NCI-H2171 treated with DMSO at 0.1 percent for 48 hours (cell line): ENCODE results near the gene LPCAT2.

Experiments used
- DNase-seq: peaks from one replicate; lab custom pipeline; 2025; lab: John Stamatoyannopoulos, UW

The LPCAT2 gene

DNA sequence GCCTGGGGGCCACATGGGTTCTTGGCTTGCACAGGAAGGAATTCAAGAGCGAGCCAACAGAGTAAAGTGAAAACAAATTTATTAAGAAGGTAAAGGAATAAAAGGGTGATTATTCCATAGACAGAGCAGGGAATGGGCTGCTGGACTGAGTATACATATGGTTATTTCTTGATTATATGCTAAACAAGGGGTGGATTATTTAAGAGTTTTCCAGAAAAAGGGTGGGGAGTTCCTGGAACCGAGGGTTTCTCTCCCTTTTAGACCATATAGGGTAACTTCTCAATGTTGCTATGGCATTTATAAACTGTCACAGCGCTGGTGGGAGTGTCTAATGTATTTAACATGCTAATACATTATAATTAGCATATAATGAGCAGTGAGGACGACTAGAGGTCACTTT is 27.8 kb upstream of the LPCAT2 start:
- DNase-seq = no peak

GRCh38 chr16:55482056-55482455 is 26.8 kb upstream of the LPCAT2 start:
- no peak for DNase-seq

GRCh38 chr16:55487048-55487803 is 21.6 kb upstream of the LPCAT2 start:
- DNase-seq = no peak

GRCh38 chr16:55488306-55488705 is 20.6 kb upstream of the LPCAT2 start:
- DNase-seq = no peak

DNA sequence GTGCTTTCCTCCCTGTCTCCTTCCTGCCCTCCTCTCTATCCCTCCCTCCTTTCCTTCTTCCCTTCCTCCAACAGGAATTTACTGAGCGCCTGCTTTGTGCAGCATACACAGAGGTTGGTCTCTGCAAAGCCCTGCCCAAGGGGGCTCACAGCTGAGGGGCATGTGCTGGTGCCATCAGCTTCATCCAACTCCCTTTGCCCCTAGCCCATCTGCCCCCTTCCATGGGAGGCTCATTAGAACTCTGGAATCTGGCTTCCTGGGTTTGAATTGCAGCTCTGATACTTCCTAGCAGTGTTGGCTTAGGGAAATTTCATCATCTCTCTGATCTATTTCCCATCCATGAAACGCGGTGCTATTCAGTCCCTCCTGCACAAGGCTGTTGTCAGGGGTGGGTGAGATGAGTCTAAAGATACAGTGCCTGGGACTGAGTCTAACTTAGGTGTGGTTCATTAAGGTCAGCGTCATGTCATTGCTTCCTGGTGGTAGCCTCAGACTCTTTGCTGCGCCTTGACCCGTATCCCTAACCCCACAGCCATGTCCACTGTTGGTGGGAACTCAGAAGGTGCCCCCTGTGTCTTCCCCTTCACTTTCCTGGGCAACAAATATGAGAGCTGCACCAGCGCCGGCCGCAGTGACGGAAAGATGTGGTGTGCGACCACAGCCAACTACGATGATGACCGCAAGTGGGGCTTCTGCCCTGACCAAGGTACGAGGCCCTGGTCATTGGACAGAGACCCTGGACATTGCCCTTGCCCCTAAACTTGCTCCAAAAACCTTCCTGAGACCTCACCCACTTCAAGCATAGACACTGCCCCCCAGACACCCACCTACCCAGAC is 19.5 kb upstream of the LPCAT2 start:
- no peak for DNase-seq

- no peak for DNase-seq
These were observed 19.0 kb upstream of the LPCAT2 start for GRCh38 chr16:55489956-55490265.

GRCh38 chr16:55490301-55490700 is 18.6 kb upstream of the LPCAT2 start:
- DNase-seq = no peak

DNA sequence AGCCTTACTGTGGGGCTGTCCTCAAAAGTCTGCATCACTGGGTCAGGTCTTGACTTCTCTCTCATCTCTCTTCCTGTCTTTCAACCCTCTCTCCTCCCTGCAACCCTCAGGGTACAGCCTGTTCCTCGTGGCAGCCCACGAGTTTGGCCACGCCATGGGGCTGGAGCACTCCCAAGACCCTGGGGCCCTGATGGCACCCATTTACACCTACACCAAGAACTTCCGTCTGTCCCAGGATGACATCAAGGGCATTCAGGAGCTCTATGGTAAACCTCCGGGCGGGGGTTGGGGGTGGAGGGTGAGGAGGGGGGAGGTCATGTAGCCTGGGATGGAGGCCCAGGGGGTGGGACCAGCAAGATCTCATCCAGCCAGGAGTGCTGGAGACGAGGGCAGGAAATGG is 17.2 kb upstream of the LPCAT2 start:
- DNase-seq = no peak

GRCh38 chr16:55492756-55493380 is 16.0 kb upstream of the LPCAT2 start:
- DNase-seq = no peak

GRCh38 chr16:55494994-55495421 is 13.9 kb upstream of the LPCAT2 start:
- no peak for DNase-seq

- no peak for DNase-seq
These were observed 13.1 kb upstream of the LPCAT2 start for GRCh38 chr16:55495616-55496289.

- no peak for DNase-seq
These were observed 12.2 kb upstream of the LPCAT2 start for GRCh38 chr16:55496509-55497145.

GRCh38 chr16:55497558-55497957 is 11.3 kb upstream of the LPCAT2 start:
- no peak for DNase-seq

DNA sequence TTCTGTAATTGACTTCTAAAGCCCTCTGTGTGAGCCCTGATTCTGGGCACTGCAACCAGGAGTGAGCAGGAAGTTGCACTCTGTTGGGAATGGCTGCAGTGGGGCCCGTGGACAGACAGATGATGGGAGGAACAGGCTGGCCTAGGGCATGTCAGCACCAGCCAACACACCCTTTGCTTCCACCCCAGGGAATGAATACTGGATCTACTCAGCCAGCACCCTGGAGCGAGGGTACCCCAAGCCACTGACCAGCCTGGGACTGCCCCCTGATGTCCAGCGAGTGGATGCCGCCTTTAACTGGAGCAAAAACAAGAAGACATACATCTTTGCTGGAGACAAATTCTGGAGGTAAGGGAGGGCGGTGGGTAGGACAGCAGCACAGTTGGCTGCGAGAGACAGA is 10.8 kb upstream of the LPCAT2 start:
- no peak for DNase-seq

DNA sequence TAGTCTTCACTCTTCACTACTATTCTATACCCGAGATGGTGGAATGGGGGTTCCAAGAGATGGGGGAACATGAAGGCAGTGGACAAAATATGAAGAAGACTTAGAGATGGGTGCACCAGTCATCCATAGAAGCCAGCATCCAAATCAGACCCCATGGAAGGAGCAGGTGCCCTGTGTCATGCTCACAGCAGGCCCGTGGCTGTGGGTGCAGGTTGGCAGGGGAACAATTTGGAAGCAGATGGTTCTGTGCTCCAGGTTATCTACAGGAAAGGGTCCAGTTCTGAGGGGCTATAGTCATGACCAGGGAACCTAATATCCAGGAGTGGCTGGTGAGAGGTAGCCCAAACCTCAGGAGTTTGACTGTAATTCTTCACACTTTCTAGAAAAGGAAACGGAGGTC is 9.6 kb upstream of the LPCAT2 start:
- no peak for DNase-seq

GRCh38 chr16:55499951-55500529 is 8.8 kb upstream of the LPCAT2 start:
- DNase-seq = no peak

DNA sequence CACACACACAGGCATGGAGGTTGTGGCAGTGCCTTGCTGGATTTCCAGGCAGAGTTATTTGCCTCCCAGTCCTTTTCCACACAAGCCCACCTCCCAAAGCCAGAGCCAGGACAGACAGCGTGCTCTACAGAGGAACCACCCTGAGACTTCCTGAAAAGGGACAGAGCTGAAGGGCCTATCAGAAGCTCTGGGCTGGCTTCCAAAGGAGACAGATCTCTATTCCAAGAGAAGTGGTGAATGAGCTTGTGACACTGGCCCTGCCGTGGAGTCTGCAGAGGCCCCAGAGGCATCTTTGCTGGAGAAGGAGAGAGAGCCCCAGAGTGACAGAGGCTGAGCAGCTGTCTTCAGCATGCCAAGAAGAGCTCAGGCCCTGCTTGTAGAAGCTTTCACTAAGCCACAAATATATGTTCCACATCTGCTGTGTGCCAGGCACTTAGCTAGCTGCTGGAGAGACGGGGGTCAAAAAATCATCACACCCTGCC is 8.3 kb upstream of the LPCAT2 start:
- no peak for DNase-seq

DNA sequence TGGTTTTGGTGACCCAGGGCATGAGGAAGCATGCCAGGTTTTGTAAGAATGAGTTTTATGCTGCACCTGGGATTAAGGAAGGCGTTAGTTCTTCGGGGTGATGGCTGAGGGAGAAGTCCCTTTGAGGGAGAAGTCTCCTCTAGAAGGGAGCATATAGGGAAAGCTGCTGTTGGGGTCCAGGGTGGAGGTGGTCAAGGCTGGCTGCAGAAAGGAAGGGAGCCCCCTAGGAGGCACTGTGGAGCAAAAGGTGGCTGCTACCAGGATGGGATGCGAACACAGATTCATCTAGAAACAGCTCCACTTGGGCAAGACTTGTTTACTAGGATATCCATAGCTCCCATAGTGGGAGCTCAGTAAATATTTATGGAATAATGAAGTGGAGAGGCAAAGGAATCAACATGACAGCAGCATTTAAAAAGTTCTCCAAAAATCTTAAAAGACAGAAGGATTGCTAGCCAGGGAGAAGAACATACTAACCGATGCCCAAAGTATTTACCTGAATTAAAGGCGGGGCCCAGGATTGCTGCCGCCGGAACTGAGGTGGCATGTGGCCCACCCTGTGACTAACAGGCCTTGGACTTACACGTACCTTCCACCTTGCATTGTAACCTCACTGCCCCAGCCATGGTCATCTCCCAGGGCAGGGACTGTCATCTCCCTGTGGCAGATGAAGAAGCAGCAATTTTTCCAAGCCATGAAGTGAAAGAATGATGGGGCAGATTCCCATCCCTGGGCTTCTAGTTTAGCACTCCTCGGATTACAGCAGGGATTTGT is 7.1 kb upstream of the LPCAT2 start:
- no peak for DNase-seq

DNA sequence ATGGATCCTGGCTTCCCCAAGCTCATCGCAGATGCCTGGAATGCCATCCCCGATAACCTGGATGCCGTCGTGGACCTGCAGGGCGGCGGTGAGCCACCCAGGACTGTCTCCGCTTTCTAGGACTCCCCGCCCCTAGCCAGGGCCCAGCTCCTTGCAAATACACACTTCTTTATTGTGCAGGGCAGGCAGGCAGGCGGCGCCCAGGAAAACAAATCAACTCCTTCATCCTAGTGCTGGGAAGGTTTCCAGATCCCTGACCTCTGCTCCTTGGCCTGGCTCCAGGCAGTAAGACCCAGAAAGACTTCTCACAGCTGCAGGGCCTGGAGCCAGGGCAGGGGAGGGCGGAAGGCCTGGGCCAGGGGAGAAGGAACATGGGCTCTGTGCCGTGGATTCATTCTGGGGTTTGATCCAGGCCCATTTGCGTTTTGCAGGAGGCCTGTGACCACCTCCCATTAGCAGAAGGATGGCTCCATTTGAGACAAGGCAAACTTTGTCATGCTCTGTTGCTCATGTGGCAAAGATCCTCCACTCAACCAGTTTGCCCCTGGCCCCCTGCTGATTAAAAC is 6.0 kb upstream of the LPCAT2 start:
- DNase-seq = no peak
